GM21367 (cell line): Measurements from ENCODE around the gene SEMA3E.

ENCODE experiments used
- ATAC-seq: cut with Tn5 transposase; IDR thresholded peaks from one replicate; pipeline ENCODE4 v1.9.1; 2021; ENCODE audit not compliant: unreplicated experiment

Gene SEMA3E

GRCh38 chr7:83366629-83367028 lies 282.3 kb downstream of the SEMA3E start:
- ATAC-seq, result no peak

- no peak for ATAC-seq
Observed at GRCh38 chr7:83365746-83366145, 283.2 kb downstream of the SEMA3E start.

- ATAC-seq, result no peak
Observed at GRCh38 chr7:83362871-83363550, 285.9 kb downstream of the SEMA3E start.

GRCh38 chr7:83359108-83359507 lies 289.8 kb downstream of the SEMA3E start:
- ATAC-seq, result no peak

- no peak for ATAC-seq
Observed at GRCh38 chr7:83355143-83355542, 293.8 kb downstream of the SEMA3E start.

- no peak for ATAC-seq
Observed at GRCh38 chr7:83347945-83348444, 300.9 kb downstream of the SEMA3E start.

- ATAC-seq, result no peak
Observed at GRCh38 chr7:83339907-83340306, 309.0 kb downstream of the SEMA3E start.

GRCh38 chr7:83338277-83338950 lies 310.5 kb downstream of the SEMA3E start:
- no peak for ATAC-seq

- ATAC-seq, result no peak
Observed at GRCh38 chr7:83337050-83337449, 311.9 kb downstream of the SEMA3E start.

GRCh38 chr7:83326223-83326622 lies 322.7 kb downstream of the SEMA3E start:
- ATAC-seq, result no peak

- ATAC-seq, result no peak
Observed at GRCh38 chr7:83325083-83325482, 323.9 kb downstream of the SEMA3E start.

GRCh38 chr7:83324596-83324995 lies 324.3 kb downstream of the SEMA3E start:
- no peak for ATAC-seq

GRCh38 chr7:83321011-83321410 lies 327.9 kb downstream of the SEMA3E start:
- ATAC-seq, result no peak

GRCh38 chr7:83313931-83314330 lies 335.0 kb downstream of the SEMA3E start:
- no peak for ATAC-seq
